DMS53 (cell line): ENCODE data around the gene RYR2.
A peak's percentile ranks its signal among the peaks of the same experiment; 100 is the strongest.

ENCODE experiments used
- DNase-seq: peaks from one replicate; lab custom pipeline; 2025; lab: John Stamatoyannopoulos, UW

The RYR2 gene

GRCh38 chr1:237041795-237042525, at the start of gene RYR2:
Gene RYR2, plus strand, starts transcription at chr1:237042184. Its CDS starts 338 bp downstream, at chr1:237042522.
- peak; percentile 85 for DNase-seq

- no peak for DNase-seq
These were observed 49.5 kb upstream of the RYR2 start for GRCh38 chr1:236992449-236992848.

GRCh38 chr1:236994450-236994849, 47.5 kb upstream of the RYR2 start:
- DNase-seq = no peak

- peak; percentile 81 for DNase-seq
These were observed 44.6 kb upstream of the RYR2 start for GRCh38 chr1:236997361-236997760.

GRCh38 chr1:236997882-236998281, 44.1 kb upstream of the RYR2 start:
- peak; percentile 97 for DNase-seq

GRCh38 chr1:236998546-236998945, 43.4 kb upstream of the RYR2 start:
- DNase-seq = peak; percentile 42

- DNase-seq = no peak
These were observed 41.8 kb upstream of the RYR2 start for GRCh38 chr1:237000191-237000590.

- no peak for DNase-seq
These were observed 38.5 kb upstream of the RYR2 start for GRCh38 chr1:237003516-237003915.

GRCh38 chr1:237004116-237004515, 37.9 kb upstream of the RYR2 start, which contains the start of gene MT1HL1:
Gene MT1HL1, minus strand, starts transcription at chr1:237004441. Its CDS starts 69 bp downstream, at chr1:237004372.
- no peak for DNase-seq

- no peak for DNase-seq
These were observed 36.3 kb upstream of the RYR2 start for GRCh38 chr1:237005674-237006073.

GRCh38 chr1:237007147-237007881, 34.7 kb upstream of the RYR2 start:
- no peak for DNase-seq

GRCh38 chr1:237009611-237010010, 32.4 kb upstream of the RYR2 start:
- DNase-seq = no peak

GRCh38 chr1:237011432-237011831, 30.6 kb upstream of the RYR2 start:
- DNase-seq = no peak

GRCh38 chr1:237012361-237012760, 29.6 kb upstream of the RYR2 start:
- DNase-seq = no peak

GRCh38 chr1:237012788-237013383, 29.1 kb upstream of the RYR2 start:
- DNase-seq = peak; percentile 92

- DNase-seq = no peak
These were observed 28.4 kb upstream of the RYR2 start for GRCh38 chr1:237013608-237014007.

- no peak for DNase-seq
These were observed 25.4 kb upstream of the RYR2 start for GRCh38 chr1:237016626-237017025.

- no peak for DNase-seq
These were observed 23.1 kb upstream of the RYR2 start for GRCh38 chr1:237018896-237019295.

GRCh38 chr1:237025358-237026074, 16.5 kb upstream of the RYR2 start:
- DNase-seq = peak; percentile 31

GRCh38 chr1:237029240-237029639, 12.7 kb upstream of the RYR2 start:
- no peak for DNase-seq

GRCh38 chr1:237029850-237030535, 12.0 kb upstream of the RYR2 start:
- DNase-seq = no peak

GRCh38 chr1:237031480-237031879, 10.5 kb upstream of the RYR2 start:
- DNase-seq = no peak
